IMR-90 (cell line): ENCODE data around the gene GM2A. TPM values are rescaled to one million over a fixed set of nuclear protein-coding genes. Genes with fewer than 3 reads are reported as not detected.

Source experiments
- ATAC-seq: fragments of 200-7000 bp; cut with Tn5 transposase; 2 replicates; pipeline ENCODE4 v1.9.1; 2020; ENCODE audit warnings: low read depth, mild to moderate bottlenecking, moderate library complexity
- BruUV-seq: library from RNA; stranded (reverse); fragments of 400-500 nt; replicated peaks from 2 replicates; lab custom pipeline; 2021; lab: Mats Ljungman, UMichigan
- CTCF ChIA-PET: fragments of 300-600 bp; formaldehyde crosslinking; extraction: SDS; loops from one replicate; lab custom pipeline; 2021; ENCODE audit warnings: antibody characterized with exemption; lab: Yijun Ruan, JAX
- POLR2A ChIA-PET: fragments of 300-600 bp; sonication (Branson Sonifier 250); formaldehyde crosslinking; loops from one replicate; lab custom pipeline; 2022; ENCODE audit warnings: antibody characterized with exemption; ENCODE audit not compliant: unreplicated experiment; lab: Charles Lee
- DNase-seq: peaks from one replicate; pipeline ENCODE4 v3.0.0; 2013
- H2AFZ ChIP-seq: replicated peaks from 2 replicates; pipeline ENCODE3; 2013; ENCODE audit warnings: low read length, mild to moderate bottlenecking; ENCODE audit not compliant: poor library complexity
- H2AK5ac ChIP-seq: 2 replicates; pipeline ENCODE4 v1.6.1; 2013; ENCODE audit warnings: low read depth, low read length, inconsistent platforms
- H2AK9ac ChIP-seq: replicated peaks from 2 replicates; pipeline ENCODE3; 2013; ENCODE audit warnings: mild to moderate bottlenecking, low read depth, low read length, moderate library complexity; ENCODE audit not compliant: poor library complexity
- H2BK120ac ChIP-seq: 2 replicates; pipeline ENCODE4 v1.6.1; 2013; ENCODE audit warnings: low read depth, low read length, inconsistent platforms
- H2BK15ac ChIP-seq: 3 replicates; pipeline ENCODE4 v1.6.1; 2013; ENCODE audit warnings: low read depth, low read length, inconsistent platforms
- H2BK20ac ChIP-seq: 2 replicates; pipeline ENCODE4 v1.6.1; 2013; ENCODE audit warnings: low read depth, mild to moderate bottlenecking, inconsistent platforms, low read length, moderate library complexity
- H2BK5ac ChIP-seq: 2 replicates; pipeline ENCODE4 v1.6.1; 2013; ENCODE audit warnings: mild to moderate bottlenecking, low read depth, low read length, inconsistent platforms; ENCODE audit not compliant: poor library complexity, severe bottlenecking
- H3K14ac ChIP-seq: replicated peaks from 2 replicates; pipeline ENCODE4 v1.6.1; 2013; ENCODE audit warnings: low read depth, low read length, inconsistent platforms
- H3K18ac ChIP-seq: 2 replicates; pipeline ENCODE4 v1.6.1; 2013; ENCODE audit warnings: low read depth, low read length, control low read depth
- H3K23ac ChIP-seq: 2 replicates; pipeline ENCODE4 v1.6.1; 2013; ENCODE audit warnings: low read depth, low read length, inconsistent platforms
- H3K27ac ChIP-seq: 2 replicates; pipeline ENCODE4 v1.5.1; 2013; ENCODE audit warnings: mild to moderate bottlenecking, control low read depth, low read length; ENCODE audit not compliant: insufficient read depth
- H3K27me3 ChIP-seq: 2 replicates; pipeline ENCODE4 v1.6.1; 2013; ENCODE audit warnings: low read length; ENCODE audit not compliant: control insufficient read depth, insufficient read depth
- H3K36me3 ChIP-seq: 2 replicates; pipeline ENCODE4 v1.6.1; 2013; ENCODE audit warnings: low read length, mixed read lengths; ENCODE audit not compliant: control insufficient read depth, insufficient read depth
- H3K4ac ChIP-seq: 2 replicates; pipeline ENCODE4 v1.6.1; 2013; ENCODE audit warnings: low read depth, low read length, inconsistent platforms
- H3K4me1 ChIP-seq: 2 replicates; pipeline ENCODE4 v1.6.1; 2013; ENCODE audit warnings: low read length, mixed read lengths; ENCODE audit not compliant: control insufficient read depth, insufficient read depth
- H3K4me2 ChIP-seq: 2 replicates; pipeline ENCODE4 v1.6.1; 2013; ENCODE audit warnings: low read depth, mild to moderate bottlenecking, control low read depth, low read length, moderate library complexity
- H3K4me3 ChIP-seq: 2 replicates; pipeline ENCODE4 v1.5.1; 2013; ENCODE audit warnings: low read depth, mild to moderate bottlenecking, control low read depth, low read length, moderate library complexity; ENCODE audit not compliant: insufficient read depth
- H3K56ac ChIP-seq: 2 replicates; pipeline ENCODE4 v1.6.1; 2013; ENCODE audit warnings: low read length, inconsistent platforms; ENCODE audit not compliant: insufficient read depth; ENCODE audit errors: extremely low read depth
- H3K79me1 ChIP-seq, 2 experiments: 2 replicates each; pipeline ENCODE4 v1.6.1; 2013; ENCODE audit warnings: low read length in 2 of 2, inconsistent platforms in 1 of 2, low read depth in 1 of 2
- H3K9ac ChIP-seq: 2 replicates; pipeline ENCODE4 v1.6.1; 2013; ENCODE audit warnings: low read depth, low read length, control low read depth
- H3K9me1 ChIP-seq: 2 replicates; pipeline ENCODE4 v1.6.1; 2013; ENCODE audit warnings: low read length, inconsistent platforms; ENCODE audit not compliant: insufficient read depth
- H3K9me3 ChIP-seq: 2 replicates; pipeline ENCODE4 v1.6.1; 2013; ENCODE audit warnings: low read length; ENCODE audit not compliant: control insufficient read depth, insufficient read depth
- H4K20me1 ChIP-seq: 2 replicates; pipeline ENCODE4 v1.6.1; 2013; ENCODE audit warnings: low read length, inconsistent platforms; ENCODE audit not compliant: insufficient read depth
- H4K5ac ChIP-seq: 2 replicates; pipeline ENCODE4 v1.6.1; 2013; ENCODE audit warnings: mild to moderate bottlenecking, low read depth, low read length, control low read depth
- H4K8ac ChIP-seq, 2 experiments: 2 replicates each; pipeline ENCODE4 v1.6.1; 2013; ENCODE audit warnings: low read depth in 2 of 2, low read length in 2 of 2, control low read depth in 1 of 2, inconsistent platforms in 1 of 2
- H4K91ac ChIP-seq: 2 replicates; pipeline ENCODE4 v1.6.1; 2013; ENCODE audit warnings: low read depth, low read length, inconsistent platforms; ENCODE audit not compliant: insufficient read depth
- BHLHE40 ChIP-seq: fragments of 150-350 bp; IDR thresholded peaks from 2 replicates; pipeline ENCODE4 v1.6.1; 2016; ENCODE audit warnings: mild to moderate bottlenecking, low read depth, low read length
- CEBPB ChIP-seq: IDR thresholded peaks from 2 replicates; pipeline ENCODE4 v1.6.1; 2012; ENCODE audit warnings: low read depth, low read length, improper control_type of control experiment
- CHD1 ChIP-seq: IDR thresholded peaks from 2 replicates; pipeline ENCODE4 v1.6.1; 2012; ENCODE audit warnings: low read depth, low read length, improper control_type of control experiment
- ELK1 ChIP-seq: fragments of 150-350 bp; IDR thresholded peaks from 2 replicates; pipeline ENCODE4 v1.6.1; 2016; ENCODE audit warnings: low read depth, mild to moderate bottlenecking, low read length, moderate library complexity, borderline replicate concordance
- FOS ChIP-seq: fragments of 150-350 bp; IDR thresholded peaks from 2 replicates; pipeline ENCODE4 v1.6.1; 2016; ENCODE audit warnings: low read depth, low read length
- MAFK ChIP-seq: IDR thresholded peaks from 2 replicates; pipeline ENCODE4 v1.6.1; 2012; ENCODE audit warnings: low read depth, low read length, improper control_type of control experiment
- MXI1 ChIP-seq: IDR thresholded peaks from 2 replicates; pipeline ENCODE4 v1.6.1; 2012; ENCODE audit warnings: low read depth, mild to moderate bottlenecking, low read length, moderate library complexity, borderline replicate concordance
- NFE2L2 ChIP-seq: fragments of 150-350 bp; IDR thresholded peaks from 2 replicates; pipeline ENCODE4 v1.6.1; 2016; ENCODE audit warnings: low read depth, mild to moderate bottlenecking, low read length
- POLR2A ChIP-seq: IDR thresholded peaks from 2 replicates; pipeline ENCODE4 v1.6.1; 2012; ENCODE audit warnings: mild to moderate bottlenecking, low read depth, low read length
- RAD21 ChIP-seq: IDR thresholded peaks from 2 replicates; pipeline ENCODE4 v1.6.1; 2012; ENCODE audit warnings: low read length, improper control_type of control experiment
- RCOR1 ChIP-seq: IDR thresholded peaks from 2 replicates; pipeline ENCODE4 v1.6.1; 2012; ENCODE audit warnings: mild to moderate bottlenecking, low read length, improper control_type of control experiment; ENCODE audit not compliant: insufficient replicate concordance
- SMC3 ChIP-seq: fragments of 150-350 bp; IDR thresholded peaks from 2 replicates; pipeline ENCODE4 v1.6.1; 2016; ENCODE audit warnings: low read depth, mild to moderate bottlenecking, antibody characterized with exemption, low read length, moderate library complexity
- WGBS, 2 experiments: methylation state at CpG; one replicate each; pipeline versions ENCODE4 v1.1.5 to v1.1.7; 2013; ENCODE audit warnings: missing lambda C conversion rate in 2 of 2; ENCODE audit not compliant: insufficient read length in 1 of 2; ENCODE audit errors: extremely low coverage in 2 of 2; 5-methylcytosine and 5-hydroxymethylcytosine counted together
- dilution Hi-C: fragments of 300-500 bp; cut with HindIII; formaldehyde crosslinking; loops from one replicate; pipeline ENCODE4 v1.14.3; 2018; ENCODE audit warnings: low sequenced_read_pairs; ENCODE audit not compliant: unreplicated experiment
- in situ Hi-C: fragments of 300-500 bp; cut with MboI; formaldehyde crosslinking; loops from 3 replicates; pipeline ENCODE4 v1.14.3; 2019; ENCODE audit warnings: low sequenced_read_pairs, inconsistent platforms, mixed read lengths
- intact Hi-C: fragments of 100-400 bp; cut with micrococcal nuclease; formaldehyde crosslinking; loops from 2 replicates; pipeline ENCODE4 v1.10.0; 2022
- polyA plus RNA-seq, 3 experiments: library from polyadenylated mRNA; depleted of rRNA; stranded (reverse); fragments of >200 nt; gene quantifications; 2 replicates each; pipeline ENCODE4 v1.2.3, GENCODE V29; 2012; ENCODE audit warnings: low replicate concordance in 1 of 3
- total RNA-seq: library from RNA; depleted of rRNA; stranded (reverse); fragments of >200 nt; gene quantifications from 2 replicates; pipeline ENCODE4 v1.2.3, GENCODE V29; 2012
- TF ChIP-seq, protein P1 (sequence below): fragments of 150-350 bp; IDR thresholded peaks from 2 replicates; pipeline ENCODE4 v1.6.1; 2017; ENCODE audit warnings: mild to moderate bottlenecking, antibody characterized with exemption, low read length, low read depth
- TF ChIP-seq, protein P2 (sequence below): conservative IDR thresholded peaks from 2 replicates; pipeline ENCODE4 v1.5.1; 2012; ENCODE audit warnings: mild to moderate bottlenecking, low read depth, low read length, improper control_type of control experiment

Gene GM2A
- total and polyA plus RNA-seq, 2 of the 4 experiments (the other 2 are of a cell fraction) = 13.8 to 18.5 TPM

GRCh38 chr5:151296974-151297373, 44.0 kb downstream of the GM2A start:
- H2BK120ac ChIP-seq = no peak overlapping the region
- H2BK5ac ChIP-seq = no peak overlapping the region
- H3K27ac ChIP-seq = no peak overlapping the region
- no CpG with 5 or more reads among the region's 2 CpGs for WGBS, 2 experiments
- H3K4me1 ChIP-seq = no peaks in the 10 kb centered on the region
- H3K23ac ChIP-seq = no peak overlapping the region
- DNase-seq = no peak
- H3K27me3 ChIP-seq = peaks cover 9% of the 10 kb centered on the region
- ChIA-PET POLR2A (no interaction called here), CTCF (no interaction called here)
- no peak overlapping the region for H3K56ac ChIP-seq
- no peaks in the 10 kb centered on the region for H4K20me1 ChIP-seq
- TF ChIP-seq, protein P1, sequence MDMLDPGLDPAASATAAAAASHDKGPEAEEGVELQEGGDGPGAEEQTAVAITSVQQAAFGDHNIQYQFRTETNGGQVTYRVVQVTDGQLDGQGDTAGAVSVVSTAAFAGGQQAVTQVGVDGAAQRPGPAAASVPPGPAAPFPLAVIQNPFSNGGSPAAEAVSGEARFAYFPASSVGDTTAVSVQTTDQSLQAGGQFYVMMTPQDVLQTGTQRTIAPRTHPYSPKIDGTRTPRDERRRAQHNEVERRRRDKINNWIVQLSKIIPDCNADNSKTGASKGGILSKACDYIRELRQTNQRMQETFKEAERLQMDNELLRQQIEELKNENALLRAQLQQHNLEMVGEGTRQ = no peak
- no peak for TF ChIP-seq RAD21
- TF ChIP-seq FOS = no peak
- no peak for TF ChIP-seq MAFK
- TF ChIP-seq CHD1 = no peak
- TF ChIP-seq RCOR1 = no peak
- no peak for TF ChIP-seq ELK1
- TF ChIP-seq BHLHE40 = no peak
- no peak for TF ChIP-seq CEBPB
- TF ChIP-seq POLR2A = no peak
- TF ChIP-seq NFE2L2 = no peak
- TF ChIP-seq MXI1 = no peak
- no peak for TF ChIP-seq SMC3
- TF ChIP-seq, protein P2, sequence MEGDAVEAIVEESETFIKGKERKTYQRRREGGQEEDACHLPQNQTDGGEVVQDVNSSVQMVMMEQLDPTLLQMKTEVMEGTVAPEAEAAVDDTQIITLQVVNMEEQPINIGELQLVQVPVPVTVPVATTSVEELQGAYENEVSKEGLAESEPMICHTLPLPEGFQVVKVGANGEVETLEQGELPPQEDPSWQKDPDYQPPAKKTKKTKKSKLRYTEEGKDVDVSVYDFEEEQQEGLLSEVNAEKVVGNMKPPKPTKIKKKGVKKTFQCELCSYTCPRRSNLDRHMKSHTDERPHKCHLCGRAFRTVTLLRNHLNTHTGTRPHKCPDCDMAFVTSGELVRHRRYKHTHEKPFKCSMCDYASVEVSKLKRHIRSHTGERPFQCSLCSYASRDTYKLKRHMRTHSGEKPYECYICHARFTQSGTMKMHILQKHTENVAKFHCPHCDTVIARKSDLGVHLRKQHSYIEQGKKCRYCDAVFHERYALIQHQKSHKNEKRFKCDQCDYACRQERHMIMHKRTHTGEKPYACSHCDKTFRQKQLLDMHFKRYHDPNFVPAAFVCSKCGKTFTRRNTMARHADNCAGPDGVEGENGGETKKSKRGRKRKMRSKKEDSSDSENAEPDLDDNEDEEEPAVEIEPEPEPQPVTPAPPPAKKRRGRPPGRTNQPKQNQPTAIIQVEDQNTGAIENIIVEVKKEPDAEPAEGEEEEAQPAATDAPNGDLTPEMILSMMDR = no peak
- ATAC-seq = no peak
- H4K91ac ChIP-seq = no peak overlapping the region
- in situ Hi-C loops (no loop called here), intact Hi-C loops (no loop called here), dilution Hi-C loops (no loop called here)
- no peak overlapping the region for H3K4ac ChIP-seq
- BruUV-seq = no TSS peak
- no peaks in the 10 kb centered on the region for H3K36me3 ChIP-seq
- no peak overlapping the region for H2AK9ac ChIP-seq
- no peak overlapping the region for H4K8ac ChIP-seq
- H3K4me2 ChIP-seq = no peak overlapping the region
- H3K18ac ChIP-seq = no peak overlapping the region
- no peak overlapping the region for H4K5ac ChIP-seq
- no peaks in the 10 kb centered on the region for H3K79me1 ChIP-seq
- H3K14ac ChIP-seq = no peak overlapping the region
- no peak overlapping the region for H3K9ac ChIP-seq
- no peaks in the 10 kb centered on the region for H3K9me3 ChIP-seq
- no peak overlapping the region for H2BK20ac ChIP-seq
- H3K9me1 ChIP-seq = no peaks in the 10 kb centered on the region
- H3K4me3 ChIP-seq = no peak overlapping the region
- H2AK5ac ChIP-seq = no peak overlapping the region
- H2AFZ ChIP-seq = no peak overlapping the region
- H2BK15ac ChIP-seq = no peak overlapping the region
